Measurements from ENCODE around the gene EBI3.
"Not testable (repeated sequence)": the region's sequence is repeated elsewhere in the genome, so short reads cannot be mapped to it uniquely, and the experiment has no call there.

Gene EBI3

GRCh38 chr19:4279267-4279529 is 49.9 kb downstream of the EBI3 start:
- no peak for DNase-seq

- DNase-seq = no peak
These were observed 50.5 kb downstream of the EBI3 start for GRCh38 chr19:4279530-4280422.

GRCh38 chr19:4284176-4284958 is 55.0 kb downstream of the EBI3 start:
- DNase-seq = peak in 1 of 2 experiments; percentile 29

- DNase-seq = no peak
These were observed 55.7 kb downstream of the EBI3 start for GRCh38 chr19:4284974-4285373.

- DNase-seq = not testable (repeated sequence)
These were observed 56.8 kb downstream of the EBI3 start for GRCh38 chr19:4286141-4286540.

Measured in NCI-H524 (cell line).